Measurements from ENCODE around the gene ONECUT1.

ONECUT1 gene

GRCh38 chr15:52797625-52798501 lies 7.7 kb upstream of the ONECUT1 start:
- DNase-seq, result no peak

- no peak for DNase-seq
Observed at GRCh38 chr15:52796753-52797520, 6.8 kb upstream of the ONECUT1 start.

DNA sequence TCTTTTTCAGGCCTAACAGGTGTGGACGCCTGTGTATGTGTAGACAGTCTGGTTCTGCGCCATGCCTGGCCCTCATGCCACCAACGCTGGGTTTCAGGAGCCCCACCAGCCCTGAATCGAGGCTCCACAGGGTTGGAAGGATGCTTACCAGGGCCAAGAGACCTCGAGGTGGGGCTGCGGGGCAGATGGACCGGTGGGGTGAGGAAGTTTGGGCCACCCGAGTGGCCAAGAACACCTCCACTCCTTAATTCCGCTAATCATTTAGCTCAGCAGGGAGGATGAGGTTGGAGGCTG lies 6.0 kb upstream of the ONECUT1 start:
- DNase-seq, result no peak

DNA sequence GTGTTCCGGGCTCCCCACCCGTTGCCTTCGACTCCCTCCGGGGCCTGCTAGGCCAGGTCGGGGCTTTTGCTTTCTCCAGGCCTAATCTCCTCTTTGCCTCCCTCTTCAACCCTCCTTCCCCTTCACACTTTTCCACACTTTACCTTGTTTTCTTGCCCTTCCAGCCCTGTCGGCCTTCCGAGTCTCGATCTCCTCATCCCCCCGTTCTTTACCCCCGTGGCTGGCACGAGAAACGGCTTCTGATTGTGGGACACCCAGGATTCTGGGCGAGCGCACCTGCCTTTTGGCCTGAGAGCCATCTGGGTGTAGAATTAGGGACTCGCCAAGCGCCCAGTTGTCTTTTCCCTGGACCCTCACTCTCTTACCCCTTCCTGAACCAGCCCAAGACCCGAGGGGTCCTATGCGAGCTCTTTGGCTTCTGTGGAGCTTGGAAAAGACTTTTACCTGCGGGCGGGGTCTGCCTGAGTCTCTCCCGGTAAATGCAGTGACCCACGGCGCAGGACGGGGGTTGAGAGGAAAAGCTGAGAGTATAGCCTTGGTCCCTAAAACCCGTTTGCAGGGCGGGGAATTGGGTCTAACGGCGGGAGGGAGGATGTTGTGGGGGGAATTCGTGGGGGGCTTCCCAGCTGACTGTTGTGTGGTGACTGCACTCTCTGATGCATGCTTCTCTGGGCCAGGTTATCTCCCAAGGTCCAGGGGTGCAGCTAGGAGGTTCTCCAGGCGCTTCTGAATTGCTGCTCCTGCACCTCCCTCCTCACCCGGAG lies 5.5 kb upstream of the ONECUT1 start:
- no peak for DNase-seq

DNA sequence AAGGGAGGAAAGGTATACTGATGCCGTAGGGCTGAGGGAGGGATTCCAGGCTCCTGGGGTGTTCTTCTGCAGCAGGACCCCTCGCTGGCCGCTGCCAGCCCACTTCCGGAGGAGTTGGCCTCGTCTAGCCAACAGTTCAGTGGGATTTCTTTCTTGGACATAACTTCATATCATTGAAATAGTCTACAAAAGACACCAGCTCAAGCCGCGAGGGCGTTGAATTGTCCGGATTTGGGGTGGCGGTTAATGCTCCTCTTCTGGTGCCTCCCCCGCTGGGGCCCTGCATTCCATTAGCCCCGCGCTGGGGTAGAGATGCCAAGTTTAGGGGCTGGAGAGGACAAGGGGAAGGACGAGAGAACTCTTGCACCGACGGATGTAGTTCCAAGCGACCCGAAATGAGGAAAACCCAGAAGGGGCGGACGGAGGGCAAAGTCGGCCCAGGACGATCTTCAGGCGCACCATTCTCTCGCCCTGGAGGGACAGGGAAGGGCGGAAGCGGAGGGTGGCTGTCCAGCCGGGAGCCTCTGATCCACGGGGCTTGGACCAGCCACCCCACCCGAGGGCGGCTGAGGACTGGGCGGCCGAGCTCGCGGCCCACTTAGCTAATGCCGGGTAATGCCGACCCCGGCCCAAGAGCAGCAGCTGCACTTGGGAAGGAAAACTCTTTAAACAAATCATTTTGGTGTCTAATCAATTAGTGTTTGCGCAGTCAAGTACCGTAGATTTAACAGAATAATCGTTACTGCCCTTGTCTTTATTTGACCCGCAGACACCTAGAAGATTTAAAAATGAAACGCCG lies 4.7 kb upstream of the ONECUT1 start:
- no peak for DNase-seq

- DNase-seq, result no peak
Observed at GRCh38 chr15:52791776-52792175, 1.6 kb upstream of the ONECUT1 start.

GRCh38 chr15:52790941-52791751 lies 1.0 kb upstream of the ONECUT1 start:
- DNase-seq, result peak in 1 of 56 donors; percentile 14

DNA sequence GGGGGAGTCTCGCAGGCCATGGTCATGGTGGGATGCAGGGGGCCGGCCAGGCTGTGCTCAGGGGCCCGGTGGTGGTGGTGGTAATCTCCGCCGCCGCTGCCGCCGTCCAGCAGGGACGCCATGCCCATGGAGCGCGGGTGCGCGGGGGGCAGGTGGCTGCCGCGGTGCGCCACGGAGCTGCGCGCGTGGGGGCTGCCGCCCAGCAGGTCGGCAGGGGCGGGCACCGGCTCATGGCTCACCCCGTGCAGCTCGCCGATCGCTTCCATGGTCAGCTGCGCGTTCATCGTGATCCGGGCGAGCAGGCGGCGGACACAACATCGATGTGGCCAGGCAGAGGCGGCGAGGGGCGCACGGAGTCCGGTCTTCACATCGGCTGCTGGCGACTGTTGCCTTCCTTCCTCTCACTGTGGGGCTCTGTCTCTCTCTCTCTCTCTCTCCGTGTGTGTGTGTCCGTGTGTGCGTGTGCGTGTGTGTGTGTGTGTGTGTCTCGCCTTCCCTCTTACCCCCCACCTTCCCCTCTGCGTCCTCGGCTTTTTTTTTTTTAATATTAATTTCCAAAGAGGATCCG lies 451 bp downstream of the ONECUT1 start:
- no peak for DNase-seq

GRCh38 chr15:52789008-52789600 lies 1.0 kb downstream of the ONECUT1 start:
- no peak for DNase-seq

DNA sequence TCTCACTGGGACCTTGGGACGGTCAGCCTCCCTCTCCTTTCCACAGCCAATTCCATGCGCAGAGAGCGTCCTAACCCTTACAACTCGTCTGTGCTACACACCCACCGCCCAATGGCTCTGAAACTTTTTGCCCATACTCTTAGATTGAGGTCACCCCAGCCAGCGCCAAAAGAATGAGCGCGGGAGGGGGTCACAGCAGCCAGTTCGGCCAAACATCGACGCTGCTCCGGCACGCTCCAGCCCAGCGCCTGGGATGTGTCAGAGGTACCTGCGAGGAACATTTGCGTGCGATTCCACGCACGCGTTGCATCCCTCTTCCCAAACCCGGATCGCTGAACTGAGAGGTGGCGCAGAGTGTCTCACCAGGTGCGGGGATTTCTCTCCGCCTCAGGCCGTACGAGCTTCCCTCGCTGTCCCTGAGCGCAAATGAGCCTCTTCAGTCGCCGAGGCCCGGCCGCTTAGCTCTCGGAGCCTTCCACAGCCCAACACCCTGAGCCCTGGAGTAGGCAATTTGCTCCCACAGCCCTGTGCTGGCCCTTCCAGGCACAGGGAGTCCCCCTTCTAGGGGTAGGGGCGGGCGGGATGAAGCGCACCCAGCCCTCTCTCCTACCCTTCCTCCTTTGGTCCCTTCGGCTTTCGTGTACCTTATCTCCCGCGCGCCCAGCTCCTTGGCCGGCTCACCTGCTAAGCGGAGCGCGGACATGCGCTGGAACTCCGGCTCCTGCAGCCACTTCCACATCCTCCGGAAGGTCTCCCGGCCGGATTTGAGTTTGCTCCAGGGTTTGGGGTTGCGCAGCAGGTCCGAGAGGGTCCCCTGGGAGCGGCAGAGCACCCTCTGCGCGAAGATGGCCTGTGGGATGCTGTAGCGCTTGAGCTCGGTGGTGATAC lies 1.8 kb downstream of the ONECUT1 start:
- DNase-seq, result no peak

- no peak for DNase-seq
Observed at GRCh38 chr15:52787549-52788098, 2.5 kb downstream of the ONECUT1 start.

DNA sequence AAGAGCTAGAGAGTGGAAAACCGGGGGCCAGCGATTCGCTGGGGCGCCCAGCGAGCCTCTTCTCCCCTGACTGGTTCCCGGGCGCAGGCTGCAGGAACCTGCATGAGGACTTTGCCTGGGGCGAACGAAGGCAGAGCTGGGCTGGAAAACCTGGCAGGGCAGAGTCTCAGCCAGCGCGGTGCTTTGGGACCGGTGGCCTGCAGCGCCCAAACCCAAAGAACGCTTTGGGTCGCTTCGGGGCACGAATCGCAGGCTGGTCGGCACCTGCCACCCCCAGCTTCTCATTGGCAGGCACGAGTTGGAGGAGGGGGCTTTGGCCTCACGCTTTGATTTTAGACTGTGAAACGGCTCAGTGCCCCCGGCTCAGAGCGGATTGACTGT lies 3.0 kb downstream of the ONECUT1 start:
- no peak for DNase-seq

GRCh38 chr15:52786436-52787122 lies 3.6 kb downstream of the ONECUT1 start:
- DNase-seq, result no peak

DNA sequence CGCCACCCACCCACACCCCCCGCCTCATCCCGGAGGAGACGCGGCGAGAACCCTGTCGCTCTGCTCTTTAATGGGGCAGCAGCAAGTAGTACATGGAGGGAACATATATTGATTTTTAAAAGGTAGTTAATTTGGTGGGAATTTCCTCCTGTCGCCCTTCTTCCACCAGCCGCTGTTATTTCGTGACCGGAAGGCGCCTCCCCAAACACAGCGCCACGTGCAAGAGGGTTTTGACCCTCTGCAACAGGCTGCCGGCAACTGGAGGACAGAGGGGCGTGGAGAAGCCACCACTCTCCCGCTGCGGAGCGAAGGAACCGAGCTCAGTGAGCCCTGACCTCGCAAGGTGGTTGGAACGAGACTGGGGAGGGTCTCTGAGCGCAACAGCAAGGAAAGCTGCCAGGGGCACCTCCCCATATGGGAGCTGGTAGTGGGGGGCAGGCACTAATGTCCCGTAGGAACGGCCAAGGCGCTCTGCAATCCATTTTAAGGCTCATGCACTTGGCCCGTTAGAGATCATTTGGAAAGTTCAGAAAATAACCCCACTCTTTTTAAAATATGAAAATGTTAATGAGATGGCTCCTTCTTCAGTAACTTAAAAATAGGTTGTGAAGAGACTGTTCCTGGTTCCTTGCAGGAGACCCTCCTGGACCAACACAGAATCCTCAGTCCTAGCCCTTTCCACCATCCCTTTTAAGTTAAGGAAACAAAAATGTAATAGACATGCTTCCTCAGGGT lies 4.3 kb downstream of the ONECUT1 start:
- DNase-seq, result no peak

GRCh38 chr15:52784799-52785671 lies 5.1 kb downstream of the ONECUT1 start:
- DNase-seq, result no peak

Data from amygdala (tissue), 56 donors.